NB4 (cell line): ENCODE measurements around the gene GRN.

Source experiments
- CTCF ChIP-seq: IDR thresholded peaks from one replicate; pipeline ENCODE4 v1.5.1; 2012; ENCODE audit warnings: low read depth, low read length
- MAX ChIP-seq: IDR thresholded peaks from 2 replicates; pipeline ENCODE4 v1.6.1; 2011; ENCODE audit warnings: low read depth, low read length
- MYC ChIP-seq: IDR thresholded peaks from 2 replicates; pipeline ENCODE4 v1.6.1; 2011; ENCODE audit warnings: low read depth, low read length
- POLR2A ChIP-seq: IDR thresholded peaks from 2 replicates; pipeline ENCODE4 v1.6.1; 2011; ENCODE audit warnings: mild to moderate bottlenecking; ENCODE audit not compliant: insufficient read length; ENCODE audit errors: extremely low read depth

GRCh38 chr17:44346064-44346844, 1.2 kb downstream of the GRN start:
- no peak for TF ChIP-seq CTCF
- no peak for TF ChIP-seq MYC
- TF ChIP-seq POLR2A: no peak
- no peak for TF ChIP-seq MAX
